UCSD-AML1 (cell line): ENCODE results near the gene CREM.
A peak's percentile ranks its signal among the peaks of the same experiment; 100 is the strongest.
"Not testable (repeated sequence)": the region's sequence is repeated elsewhere in the genome, so short reads cannot be mapped to it uniquely, and the experiment has no call there.

ENCODE experiments used
- DNase-seq: peaks from one replicate; lab custom pipeline; 2025; ENCODE audit not compliant: unreplicated experiment; lab: John Stamatoyannopoulos, UW

The CREM gene

GRCh38 chr10:35126530-35127288 is at the start of gene CREM:
CREM (plus strand) TSS chr10:35126846; CDS start chr10:35137836, 10,990 bp downstream.
- peak; percentile 97 for DNase-seq

DNA sequence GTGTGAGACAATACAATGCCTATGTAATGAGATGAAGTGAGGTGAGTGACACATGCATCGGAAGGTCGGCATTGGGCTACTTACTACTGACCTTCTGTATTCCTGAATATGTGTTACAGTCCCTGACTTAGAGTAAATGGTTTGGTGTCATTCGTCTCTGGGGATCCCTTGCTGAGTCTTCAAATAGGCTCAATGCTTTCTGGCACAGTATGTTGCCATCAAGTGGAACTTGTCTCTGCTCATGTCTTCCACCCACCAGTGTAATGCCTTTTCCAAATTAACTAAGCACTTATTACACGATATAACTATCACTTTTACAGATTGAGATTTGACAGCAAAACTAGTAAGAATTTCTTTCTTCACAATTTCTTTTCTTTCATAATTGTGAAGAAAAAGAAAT is 47.4 kb upstream of the CREM start:
- no peak for DNase-seq

GRCh38 chr10:35079763-35080162 is 46.9 kb upstream of the CREM start:
- no peak for DNase-seq

DNA sequence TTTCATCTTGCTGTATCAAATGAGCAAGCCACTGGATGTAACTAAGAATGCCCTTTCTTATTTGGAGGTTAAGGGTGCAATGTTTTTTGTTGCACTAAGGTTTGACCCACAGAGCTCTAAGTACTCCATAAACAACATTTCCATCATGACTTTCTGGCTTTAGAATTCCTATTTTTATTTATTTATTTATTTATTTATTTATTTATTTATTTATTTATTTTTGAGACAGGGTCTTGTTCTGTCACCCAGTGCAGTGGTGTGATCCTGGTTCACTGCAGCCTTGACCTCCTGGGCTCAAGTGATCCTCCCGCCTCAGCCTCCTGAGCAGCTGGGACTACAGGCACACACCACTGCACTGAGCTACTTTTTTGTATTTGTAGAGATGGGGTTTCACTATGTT is 46.4 kb upstream of the CREM start:
- DNase-seq: not testable (repeated sequence)

DNA sequence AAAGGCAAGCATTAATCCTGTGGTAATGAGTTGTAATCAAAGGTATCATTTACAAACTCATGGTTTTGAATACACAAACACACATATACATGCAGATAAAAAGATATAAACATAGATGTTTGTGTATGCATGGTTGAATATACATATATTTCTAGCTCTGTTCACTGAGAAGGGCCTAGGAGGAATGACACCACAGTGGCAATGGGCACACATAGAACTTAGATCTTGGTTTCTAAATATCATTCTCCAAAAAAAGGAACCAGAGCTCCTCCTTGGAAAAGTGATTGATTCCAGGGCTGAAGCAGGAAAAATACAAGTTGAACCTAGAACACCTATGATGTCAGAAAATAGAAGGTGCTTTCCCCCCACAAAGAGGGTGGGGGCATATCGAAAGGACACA is 43.4 kb upstream of the CREM start:
- no peak for DNase-seq

DNA sequence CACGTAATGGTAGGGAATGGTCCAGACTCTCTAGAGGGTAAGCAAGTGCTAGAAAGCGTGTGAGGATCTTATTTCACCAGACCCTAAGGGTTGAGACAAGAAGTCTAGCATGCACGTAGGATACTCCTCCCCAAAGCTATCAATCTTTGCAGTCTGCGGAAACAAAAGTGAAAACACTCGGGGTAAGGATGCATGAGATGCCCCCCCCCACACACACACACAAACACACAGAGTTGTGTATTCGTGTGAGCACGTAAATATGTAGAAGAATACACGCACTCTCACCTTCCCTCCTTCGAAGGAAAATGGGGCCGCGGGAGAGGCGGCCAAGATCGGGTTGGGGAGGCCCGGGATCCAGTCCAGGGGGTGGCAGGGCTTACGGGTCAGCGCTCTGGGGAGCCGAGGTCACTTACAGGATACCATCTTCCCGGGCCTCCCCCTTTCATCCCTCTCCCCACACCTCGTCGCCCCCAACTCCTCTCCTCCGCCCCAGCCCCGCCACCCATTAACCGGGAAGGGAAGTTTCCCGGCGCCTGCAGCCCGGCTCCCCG is 37.0 kb upstream of the CREM start:
- no peak for DNase-seq

DNA sequence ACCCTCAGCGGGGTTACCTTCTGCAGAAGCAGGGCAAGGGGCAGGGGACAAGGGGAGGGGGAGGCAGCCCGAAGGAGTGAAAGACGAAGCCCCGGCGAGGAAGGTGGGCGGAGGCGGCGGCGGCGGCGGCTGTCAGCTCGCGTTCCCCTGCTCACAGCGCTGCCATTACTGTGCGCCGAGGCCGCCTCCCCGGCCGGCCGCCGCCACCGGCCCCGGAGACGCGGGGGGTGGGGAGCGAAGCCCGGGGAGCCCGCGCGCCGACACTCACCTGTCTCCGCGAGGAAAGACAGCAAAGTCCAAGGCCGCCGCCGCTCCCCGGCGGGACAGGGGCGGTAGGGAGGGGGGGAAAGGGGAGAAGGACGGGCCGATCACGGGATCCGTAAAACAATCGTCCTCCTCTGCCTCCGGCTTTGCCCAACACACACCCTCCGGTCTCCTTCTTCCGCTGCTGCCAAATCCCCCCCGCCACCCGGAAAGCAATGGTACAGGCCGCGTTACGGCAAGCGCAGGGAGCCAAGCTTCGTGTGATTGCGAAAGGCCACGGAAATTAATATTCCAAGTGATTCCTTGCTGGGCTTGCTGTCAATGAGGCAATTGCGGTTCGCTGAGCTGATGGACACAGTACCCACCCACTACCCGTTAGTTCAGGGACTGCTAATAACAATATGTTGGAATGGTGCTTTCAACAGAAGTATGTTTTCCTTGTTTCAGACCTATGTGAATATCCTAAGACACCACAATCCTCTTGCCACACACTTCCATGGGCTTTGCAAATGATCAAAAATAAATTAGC is 36.3 kb upstream of the CREM start, which contains the start of gene CUL2:
TSS of gene CUL2 (minus strand) at position 180 of the 793 bp plus-strand sequence. CDS start 19,024 bp downstream, outside the sequence.
- peak; percentile 91 for DNase-seq

- DNase-seq: no peak
Observed at GRCh38 chr10:35091994-35092790, 34.5 kb upstream of the CREM start.

- peak; percentile 7 for DNase-seq
Observed at GRCh38 chr10:35092851-35093250, 33.8 kb upstream of the CREM start.

DNA sequence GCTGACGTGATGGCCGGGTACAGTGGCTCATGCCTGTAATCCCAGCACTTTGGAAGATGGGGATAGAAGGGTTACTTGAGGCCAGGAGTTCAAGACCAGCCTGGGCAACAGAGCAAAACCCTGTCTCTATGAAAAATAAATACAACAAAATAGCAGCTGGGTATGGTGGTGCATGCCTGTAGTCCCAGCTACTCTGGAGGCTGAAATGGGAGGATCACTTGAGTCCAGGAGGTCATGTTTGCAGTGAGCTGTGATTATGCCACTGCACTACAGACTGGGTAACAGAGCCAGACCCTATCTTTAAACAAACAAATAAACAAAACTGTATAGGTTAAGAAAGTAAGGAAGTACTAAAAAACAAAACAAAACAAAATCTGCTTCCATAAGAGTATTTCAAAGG is 30.3 kb upstream of the CREM start:
- DNase-seq: no peak

DNA sequence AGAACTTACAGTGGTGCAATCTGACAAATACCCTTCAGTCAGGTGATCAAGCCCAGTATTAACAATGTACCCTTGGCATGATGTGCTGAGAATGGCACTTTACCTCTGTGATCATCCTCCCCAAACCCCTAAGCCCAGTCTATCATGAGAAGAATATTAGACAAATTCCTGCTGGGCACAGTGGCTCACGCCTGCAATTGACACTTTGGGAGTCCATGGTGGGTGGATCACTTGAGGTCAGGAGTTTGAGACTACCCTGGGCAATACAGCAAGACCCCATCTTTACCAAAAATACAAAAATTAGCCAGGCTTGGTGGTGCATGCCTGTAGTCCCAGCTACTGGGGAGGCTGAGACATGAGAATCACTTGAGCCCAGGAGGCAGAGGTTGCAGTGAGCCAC is 29.1 kb upstream of the CREM start:
- no peak for DNase-seq

DNA sequence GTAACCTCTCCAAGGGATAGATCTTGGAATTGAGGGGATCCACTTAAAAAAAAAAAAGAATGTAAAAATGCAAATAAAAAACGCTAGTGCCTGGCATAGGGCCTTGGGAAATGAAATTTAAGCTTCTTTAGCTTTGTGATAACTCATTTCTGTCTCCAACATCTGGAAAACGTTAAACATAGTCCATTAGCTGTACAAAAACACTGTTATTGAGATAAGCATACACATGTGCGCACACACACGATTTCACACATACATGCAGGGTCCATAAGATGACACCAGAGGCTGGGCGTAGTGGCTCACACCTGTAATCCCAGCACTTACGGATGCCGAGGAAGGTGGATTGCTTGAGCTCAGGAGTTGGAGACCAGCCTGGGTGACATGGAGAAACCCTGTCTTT is 22.8 kb upstream of the CREM start:
- DNase-seq: no peak

GRCh38 chr10:35112571-35112970 is 14.1 kb upstream of the CREM start:
- no peak for DNase-seq

DNA sequence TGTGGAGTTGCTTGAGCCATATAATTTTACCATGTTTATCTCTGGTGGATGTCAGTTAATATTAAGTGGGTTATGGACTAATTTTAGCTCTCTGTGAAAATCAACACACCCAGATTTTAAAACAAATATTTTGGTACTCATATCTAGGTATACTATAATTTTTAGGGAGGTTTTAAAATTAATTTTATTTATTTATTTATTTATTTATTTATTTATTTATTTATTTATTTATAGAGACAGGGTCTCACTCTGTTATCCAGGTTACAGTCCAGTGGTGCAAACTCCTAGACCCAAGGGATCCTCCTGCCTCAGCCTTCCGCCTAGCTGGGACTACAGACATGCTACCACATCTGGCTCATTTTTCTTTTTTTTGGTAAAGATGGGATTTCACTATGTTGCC is 7.3 kb upstream of the CREM start:
- no peak for DNase-seq

- DNase-seq: no peak
Observed at GRCh38 chr10:35124540-35124939, 2.1 kb upstream of the CREM start.

DNA sequence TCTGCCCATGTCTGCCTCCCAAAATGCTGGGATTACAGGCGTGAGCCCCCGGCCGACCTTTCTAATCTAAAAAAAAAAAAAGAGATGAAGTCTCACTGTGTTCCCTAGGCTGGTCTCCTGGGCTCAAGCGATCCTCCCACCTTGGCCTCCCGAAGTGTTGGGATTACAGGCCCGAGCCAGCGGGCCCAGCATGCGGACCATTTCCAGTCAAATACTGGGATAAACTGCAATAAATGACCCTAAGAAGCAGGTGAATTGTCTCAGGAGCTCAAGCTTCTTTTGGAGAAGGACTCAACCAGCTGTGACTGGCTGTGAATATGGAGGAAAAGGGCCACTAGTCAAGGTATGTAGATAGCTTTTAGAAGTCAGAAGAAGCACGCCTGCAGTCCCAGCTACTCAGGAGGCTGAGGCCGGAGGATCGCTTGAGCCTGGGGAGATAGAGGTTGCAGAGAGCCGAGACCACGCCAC is 550 bp upstream of the CREM start:
- no peak for DNase-seq

GRCh38 chr10:35127289-35127891 is 744 bp downstream of the CREM start:
- peak; percentile 77 for DNase-seq

- DNase-seq: no peak
Observed at GRCh38 chr10:35129185-35129674, 2.6 kb downstream of the CREM start.

DNA sequence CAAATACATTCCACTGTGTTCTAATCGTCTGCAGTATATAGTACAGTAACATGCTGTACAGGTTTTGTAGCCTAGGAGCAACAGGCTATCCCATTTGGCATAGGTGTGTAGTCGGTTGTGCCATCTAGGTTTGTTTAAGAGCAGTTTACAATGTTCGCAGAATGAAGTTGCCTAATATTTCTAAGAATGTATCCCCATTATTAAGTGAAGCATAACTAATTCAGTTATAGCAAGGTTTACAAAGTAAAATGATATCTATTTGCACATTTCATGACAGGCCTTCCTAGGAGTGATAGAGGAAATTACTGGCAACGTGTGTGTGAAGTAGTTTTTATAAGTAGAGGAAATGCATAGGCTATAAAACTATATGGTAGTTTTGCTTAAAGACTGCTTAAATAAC is 4.0 kb downstream of the CREM start:
- no peak for DNase-seq

- DNase-seq: no peak
Observed at GRCh38 chr10:35132727-35133126, 6.1 kb downstream of the CREM start.
